ENCODE data around the gene GPR85. TPM values are rescaled to one million over a fixed set of nuclear protein-coding genes. Genes with fewer than 3 reads are reported as not detected.
"Not testable (repeated sequence)": the region's sequence is repeated elsewhere in the genome, so short reads cannot be mapped to it uniquely, and the experiment has no call there.

The GPR85 gene
- total RNA-seq: 0.25 TPM

- DNase-seq (ENCODE audit: low spot score) (no peak), ATAC-seq (peak; percentile 27)
These were observed at the start of gene GPR85 for GRCh38 chr7:113086431-113086888. Gene GPR85 (minus strand): TSS chr7:113086827. CDS start chr7:113084721, 2,106 bp downstream.

- DNase-seq (ENCODE audit: low spot score) (no peak), ATAC-seq (no peak)
These were observed 47.4 kb upstream of the GPR85 start for GRCh38 chr7:113134025-113134424.

GRCh38 chr7:113131367-113131766 lies 44.7 kb upstream of the GPR85 start:
- ATAC-seq (no peak), DNase-seq (ENCODE audit: low spot score) (no peak)

GRCh38 chr7:113128031-113128430 lies 41.4 kb upstream of the GPR85 start:
- DNase-seq (ENCODE audit: low spot score) (no peak), ATAC-seq (no peak)

- DNase-seq (ENCODE audit: low spot score): no peak
- ATAC-seq: no peak
These were observed 39.1 kb upstream of the GPR85 start for GRCh38 chr7:113125728-113126127.

GRCh38 chr7:113122744-113123143 lies 36.1 kb upstream of the GPR85 start:
- DNase-seq (ENCODE audit: low spot score) (no peak), ATAC-seq (no peak)

GRCh38 chr7:113120647-113121046 lies 34.0 kb upstream of the GPR85 start:
- ATAC-seq: no peak
- DNase-seq (ENCODE audit: low spot score): no peak

GRCh38 chr7:113119429-113119828 lies 32.8 kb upstream of the GPR85 start:
- no peak for ATAC-seq
- no peak for DNase-seq (ENCODE audit: low spot score)

GRCh38 chr7:113118074-113118959 lies 31.7 kb upstream of the GPR85 start, which contains the start of gene SMIM30:
Gene SMIM30 (minus strand): TSS chr7:113118554. CDS start chr7:113117578, 976 bp downstream.
- DNase-seq (ENCODE audit: low spot score) (peak; percentile 92), ATAC-seq (peak; percentile 100)

GRCh38 chr7:113117374-113117774 lies 30.7 kb upstream of the GPR85 start:
- DNase-seq (ENCODE audit: low spot score); ATAC-seq: not testable (repeated sequence)

GRCh38 chr7:113113912-113114311 lies 27.3 kb upstream of the GPR85 start:
- no peak for ATAC-seq
- DNase-seq (ENCODE audit: low spot score): no peak

GRCh38 chr7:113109718-113110117 lies 23.1 kb upstream of the GPR85 start:
- no peak for ATAC-seq
- no peak for DNase-seq (ENCODE audit: low spot score)

GRCh38 chr7:113100121-113100603 lies 13.5 kb upstream of the GPR85 start:
- ATAC-seq (no peak), DNase-seq (ENCODE audit: low spot score) (no peak)

- no peak for DNase-seq (ENCODE audit: low spot score)
These were observed 12.8 kb upstream of the GPR85 start for GRCh38 chr7:113099284-113099919.

GRCh38 chr7:113094517-113095249 lies 8.1 kb upstream of the GPR85 start:
- DNase-seq (ENCODE audit: low spot score) (no peak), ATAC-seq (no peak)

More at GRCh38 chr7:113099284-113099919, 12.8 kb upstream of the GPR85 start:
- no peak for ATAC-seq

GRCh38 chr7:113093561-113093960 lies 6.9 kb upstream of the GPR85 start:
- ATAC-seq (no peak), DNase-seq (ENCODE audit: low spot score) (no peak)

GRCh38 chr7:113092762-113093161 lies 6.1 kb upstream of the GPR85 start:
- no peak for DNase-seq (ENCODE audit: low spot score)
- no peak for ATAC-seq

GRCh38 chr7:113087071-113087998 lies 708 bp upstream of the GPR85 start:
- DNase-seq (ENCODE audit: low spot score) (no peak), ATAC-seq (no peak)

GRCh38 chr7:113085781-113086390 lies 741 bp downstream of the GPR85 start:
- no peak for DNase-seq (ENCODE audit: low spot score)
- no peak for ATAC-seq
